Measurements from ENCODE around the gene OXER1.

Gene OXER1

DNA sequence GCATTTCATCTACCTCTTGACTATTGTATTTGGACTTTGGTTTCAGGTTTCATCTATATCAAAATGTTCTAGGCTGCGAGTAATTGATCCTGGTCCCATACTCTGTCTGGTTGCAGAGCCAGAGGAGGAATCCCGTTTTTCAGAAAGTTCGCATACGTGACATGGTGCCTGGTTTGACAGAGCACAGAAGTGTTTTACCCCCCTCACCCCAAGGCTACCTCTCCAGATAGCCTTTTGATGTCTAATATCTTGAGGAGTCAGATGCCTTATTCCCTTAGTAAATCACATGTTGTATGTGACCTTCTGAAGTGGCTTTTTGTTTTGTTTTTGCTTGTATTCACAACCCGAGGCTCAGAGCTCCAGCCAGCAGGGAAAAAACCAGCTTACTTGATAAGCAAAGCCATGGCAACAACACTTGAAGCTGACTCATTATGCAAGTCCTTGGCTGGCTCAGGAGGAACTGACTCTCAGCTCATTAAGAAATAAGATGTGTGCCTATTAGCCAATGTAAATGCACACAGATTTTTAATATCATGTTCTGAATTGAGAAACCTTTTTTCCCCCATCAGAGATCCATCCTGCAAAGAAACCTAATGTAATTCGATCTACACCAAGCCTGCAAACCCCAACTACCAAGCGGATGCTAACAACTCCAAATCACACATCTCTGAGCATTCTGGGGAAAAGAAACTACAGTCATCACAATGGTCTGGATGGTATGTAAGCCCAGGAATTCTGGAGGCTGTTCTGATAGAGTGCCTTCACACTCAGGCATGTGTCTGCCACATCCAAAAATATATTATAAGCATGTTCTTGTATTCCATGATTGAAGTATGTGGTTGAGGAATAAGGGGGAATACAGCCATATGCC, 41.4 kb downstream of the OXER1 start:
- H3K4me3 ChIP-seq (ENCODE audit: low read length), result peak overlapping the region; percentile 21
- peak; percentile 97 for DNase-seq (ENCODE audit: low read depth)
- TF ChIP-seq, protein P1, sequence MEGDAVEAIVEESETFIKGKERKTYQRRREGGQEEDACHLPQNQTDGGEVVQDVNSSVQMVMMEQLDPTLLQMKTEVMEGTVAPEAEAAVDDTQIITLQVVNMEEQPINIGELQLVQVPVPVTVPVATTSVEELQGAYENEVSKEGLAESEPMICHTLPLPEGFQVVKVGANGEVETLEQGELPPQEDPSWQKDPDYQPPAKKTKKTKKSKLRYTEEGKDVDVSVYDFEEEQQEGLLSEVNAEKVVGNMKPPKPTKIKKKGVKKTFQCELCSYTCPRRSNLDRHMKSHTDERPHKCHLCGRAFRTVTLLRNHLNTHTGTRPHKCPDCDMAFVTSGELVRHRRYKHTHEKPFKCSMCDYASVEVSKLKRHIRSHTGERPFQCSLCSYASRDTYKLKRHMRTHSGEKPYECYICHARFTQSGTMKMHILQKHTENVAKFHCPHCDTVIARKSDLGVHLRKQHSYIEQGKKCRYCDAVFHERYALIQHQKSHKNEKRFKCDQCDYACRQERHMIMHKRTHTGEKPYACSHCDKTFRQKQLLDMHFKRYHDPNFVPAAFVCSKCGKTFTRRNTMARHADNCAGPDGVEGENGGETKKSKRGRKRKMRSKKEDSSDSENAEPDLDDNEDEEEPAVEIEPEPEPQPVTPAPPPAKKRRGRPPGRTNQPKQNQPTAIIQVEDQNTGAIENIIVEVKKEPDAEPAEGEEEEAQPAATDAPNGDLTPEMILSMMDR (conservative IDR thresholded peaks at IDR 0.05; ENCODE audit: low read depth, low read length), result no peak

DNA sequence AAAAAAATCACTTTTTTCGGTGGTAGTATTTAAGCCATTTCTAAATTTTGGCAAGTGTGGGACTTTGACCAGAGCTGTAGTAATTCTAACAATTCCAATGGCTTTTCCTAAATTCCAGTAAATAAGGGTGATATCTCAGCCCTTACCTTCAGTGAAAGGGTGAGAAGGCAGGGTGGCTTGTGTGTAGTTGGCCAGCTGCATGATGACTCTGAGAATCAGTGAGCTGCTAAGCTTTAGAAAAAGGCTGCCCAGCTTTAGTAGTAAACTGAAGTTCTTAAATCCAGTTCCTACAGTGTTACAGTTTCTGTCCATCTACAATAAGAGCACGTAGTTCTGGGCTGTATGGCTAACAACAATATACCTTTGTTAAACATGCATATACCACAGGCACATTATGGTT, 42.0 kb downstream of the OXER1 start:
- no peak overlapping the region for H3K4me3 ChIP-seq (ENCODE audit: low read length)
- TF ChIP-seq, protein P1 (conservative IDR thresholded peaks at IDR 0.05; ENCODE audit: low read depth, low read length), result no peak
- no peak for DNase-seq (ENCODE audit: low read depth)

DNA sequence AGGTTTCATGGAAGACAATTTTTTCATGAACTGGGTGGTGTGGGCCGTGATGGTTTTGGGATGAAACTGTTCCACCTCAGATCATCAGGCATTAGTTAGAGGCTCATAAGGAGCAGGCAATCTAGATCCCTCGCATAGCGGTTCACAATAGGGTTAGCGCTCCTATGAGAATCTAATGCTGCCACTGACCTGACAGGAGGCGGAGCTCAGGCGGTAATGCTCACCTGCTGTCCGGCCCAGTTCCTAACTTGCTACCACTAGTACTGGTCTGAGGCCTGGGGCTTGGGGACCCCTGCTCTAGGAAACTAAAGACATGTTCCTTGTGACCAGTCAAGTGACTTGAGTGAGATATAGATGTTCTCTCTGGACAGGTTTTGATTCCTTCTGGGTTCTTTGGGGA, 49.2 kb downstream of the OXER1 start:
- H3K4me3 ChIP-seq (ENCODE audit: low read length), result no peak overlapping the region
- no peak for DNase-seq (ENCODE audit: low read depth)
- TF ChIP-seq, protein P1 (conservative IDR thresholded peaks at IDR 0.05; ENCODE audit: low read depth, low read length), result no peak

DNA sequence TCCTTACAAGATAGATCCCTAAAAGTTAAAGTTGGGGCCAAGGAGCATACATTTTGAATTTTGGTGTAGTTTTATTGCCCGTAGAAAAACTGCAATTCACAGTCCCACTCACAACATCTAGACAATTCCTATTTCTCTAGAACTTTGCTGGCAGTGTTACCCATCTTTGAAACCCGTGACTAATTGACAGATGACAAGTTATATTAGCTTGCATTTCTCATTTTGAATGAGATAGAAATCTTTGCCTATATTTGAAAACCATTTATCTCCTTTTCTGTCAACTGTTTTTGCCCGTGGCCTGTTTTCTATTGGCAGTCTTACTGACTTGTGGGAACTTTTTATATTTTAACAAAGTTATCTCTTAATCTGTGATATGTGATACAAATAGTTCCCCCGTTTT, 50.0 kb downstream of the OXER1 start:
- H3K4me3 ChIP-seq (ENCODE audit: low read length), result no peak overlapping the region
- DNase-seq (ENCODE audit: low read depth), result no peak
- TF ChIP-seq, protein P1 (conservative IDR thresholded peaks at IDR 0.05; ENCODE audit: low read depth, low read length), result no peak

DNA sequence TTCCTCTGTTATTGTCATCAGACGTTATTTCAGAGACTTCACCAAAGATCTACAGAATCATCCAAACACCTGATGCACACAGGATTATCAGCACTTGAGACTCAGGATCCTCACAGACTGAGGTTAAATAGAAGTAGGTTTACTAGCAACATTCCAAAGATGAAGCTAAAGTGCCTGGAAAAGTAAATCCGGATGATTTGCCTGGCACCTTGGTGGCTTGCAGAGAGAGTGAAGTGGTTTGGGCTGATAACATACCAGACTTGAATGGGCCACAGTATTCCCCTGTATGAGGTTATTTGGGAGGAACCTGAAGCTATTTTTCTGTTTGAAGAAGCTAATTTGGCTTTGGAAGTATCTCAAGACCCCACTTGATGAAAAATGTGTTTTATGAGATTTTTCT, 51.0 kb downstream of the OXER1 start:
- TF ChIP-seq, protein P1 (conservative IDR thresholded peaks at IDR 0.05; ENCODE audit: low read depth, low read length), result no peak
- H3K4me3 ChIP-seq (ENCODE audit: low read length), result no peak overlapping the region
- DNase-seq (ENCODE audit: low read depth), result no peak
